NCI-H1436 (cell line): ENCODE data around the gene ATN1.

ENCODE experiments used
- DNase-seq: peaks from one replicate; lab custom pipeline; 2025; lab: John Stamatoyannopoulos, UW

Gene ATN1

GRCh38 chr12:6959058-6959804 is 31.5 kb downstream of the ATN1 start:
- DNase-seq = no peak

GRCh38 chr12:6959805-6960592 is 32.2 kb downstream of the ATN1 start:
- DNase-seq = no peak

GRCh38 chr12:6960593-6961277 is 33.0 kb downstream of the ATN1 start:
- DNase-seq = no peak

GRCh38 chr12:6961278-6961694 is 33.5 kb downstream of the ATN1 start:
- DNase-seq = no peak

- DNase-seq = peak; percentile 88
Observed at GRCh38 chr12:6961695-6962284, 34.0 kb downstream of the ATN1 start.

GRCh38 chr12:6962285-6963015 is 34.7 kb downstream of the ATN1 start:
- peak; percentile 82 for DNase-seq

GRCh38 chr12:6963016-6963731 is 35.4 kb downstream of the ATN1 start:
- DNase-seq = peak; percentile 92

- peak; percentile 62 for DNase-seq
Observed at GRCh38 chr12:6963791-6964413, 36.1 kb downstream of the ATN1 start.

GRCh38 chr12:6964605-6965025 is 36.9 kb downstream of the ATN1 start:
- DNase-seq = no peak

- peak; percentile 80 for DNase-seq
Observed at GRCh38 chr12:6965026-6965661, 37.4 kb downstream of the ATN1 start.

GRCh38 chr12:6965714-6966113 is 38.0 kb downstream of the ATN1 start:
- no peak for DNase-seq

GRCh38 chr12:6966351-6966750 is 38.6 kb downstream of the ATN1 start:
- no peak for DNase-seq

GRCh38 chr12:6967651-6968100 is 39.9 kb downstream of the ATN1 start:
- no peak for DNase-seq

GRCh38 chr12:6968426-6968825 is 40.7 kb downstream of the ATN1 start:
- DNase-seq = no peak

- DNase-seq = no peak
Observed at GRCh38 chr12:6970096-6970527, 42.4 kb downstream of the ATN1 start.

GRCh38 chr12:6974180-6974579 is 46.4 kb downstream of the ATN1 start:
- DNase-seq = no peak

- no peak for DNase-seq
Observed at GRCh38 chr12:6975297-6976032, 47.7 kb downstream of the ATN1 start.

GRCh38 chr12:6977653-6978052 is 49.9 kb downstream of the ATN1 start:
- DNase-seq = no peak

- no peak for DNase-seq
Observed at GRCh38 chr12:6978188-6978587, 50.4 kb downstream of the ATN1 start.
